ENCODE measurements around the gene CCDC177. TPM values are rescaled to one million over a fixed set of nuclear protein-coding genes. Genes with fewer than 3 reads are reported as not detected.

Gene CCDC177
- polyA plus RNA-seq, 3 donors = not detected

DNA sequence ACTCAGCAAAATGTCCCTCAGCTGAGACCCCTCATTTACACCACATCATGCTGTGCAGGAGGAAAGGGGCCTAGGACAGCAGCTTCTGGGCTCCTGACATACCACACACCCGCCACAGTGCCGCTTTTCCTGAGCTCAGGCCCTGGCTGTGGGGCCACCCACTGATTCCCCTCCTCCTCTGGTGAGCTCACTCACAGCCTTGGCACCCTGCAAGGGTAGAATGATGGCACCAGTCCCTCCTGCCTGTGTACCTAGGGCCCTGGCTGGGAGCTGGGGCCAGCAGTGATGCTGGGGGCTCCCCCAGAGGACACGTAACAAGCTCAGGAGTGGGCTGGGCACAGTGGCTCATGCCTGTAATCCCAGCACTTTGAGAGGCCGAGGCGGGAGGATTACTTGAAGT, 45.7 kb downstream of the CCDC177 start:
- Mint-ChIP-seq H3K9me3 (no peaks in the 10 kb centered on the region), H3K36me3 (no peaks in the 10 kb centered on the region), H3K4me3 (no peak overlapping the region), H3K4me1 (no peaks in the 10 kb centered on the region), H3K27me3 (ENCODE audit: low read depth in 3 of 3) (peaks cover 9 to 11% (median 11%) of the 10 kb centered on the region in 3 donors), H3K27ac (peak overlapping the region in 1 of 7 donors; percentile 6)
- H3K27ac ChIP-seq (ENCODE audit: low read depth in 1 of 2, low read length in 2 of 2) = no peak overlapping the region
- no peaks in the 10 kb centered on the region for H3K36me3 ChIP-seq (replicated peaks in 1 of 2; ENCODE audit: control insufficient read depth in 1 of 2, insufficient read depth in 2 of 2, low read length in 2 of 2)
- H4K20me1 ChIP-seq (ENCODE audit: insufficient read depth, low read length) = no peaks in the 10 kb centered on the region
- H2AFZ ChIP-seq (ENCODE audit: insufficient read depth, low read depth, low read length, poor library complexity, severe bottlenecking) = no peak overlapping the region
- H3K9me3 ChIP-seq (replicated peaks in 1 of 2; ENCODE audit: control insufficient read depth in 1 of 2, insufficient read depth in 1 of 2, low read length in 2 of 2) = no peaks in the 10 kb centered on the region
- H3K4me2 ChIP-seq (replicated peaks; ENCODE audit: extremely low read depth, low read length, poor library complexity, severe bottlenecking) = no peak overlapping the region
- H3K27me3 ChIP-seq (ENCODE audit: control insufficient read depth in 2 of 2, insufficient read depth in 2 of 2, low read length in 2 of 2) = no peaks in the 10 kb centered on the region
- H3K79me2 ChIP-seq (ENCODE audit: insufficient read depth, low read length) = no peaks in the 10 kb centered on the region
- H3K4me1 ChIP-seq (ENCODE audit: control insufficient read depth in 1 of 2, insufficient read depth in 2 of 2, low read length in 2 of 2) = no peaks in the 10 kb centered on the region
- intact Hi-C loops (cut with micrococcal nuclease) = no loop called here
- H3K9ac ChIP-seq (ENCODE audit: insufficient read depth, low read length, poor library complexity, severe bottlenecking) = no peak overlapping the region
- H3K4me3 ChIP-seq (replicated peaks in 1 of 3; ENCODE audit: low read depth in 2 of 3, low read length in 3 of 3) = no peak overlapping the region
- DNase-seq = no peak
- WGBS (ENCODE audit: insufficient coverage) = 88% methylated on average over 1 of the region's 5 CpGs
- TF ChIP-seq, protein P1, sequence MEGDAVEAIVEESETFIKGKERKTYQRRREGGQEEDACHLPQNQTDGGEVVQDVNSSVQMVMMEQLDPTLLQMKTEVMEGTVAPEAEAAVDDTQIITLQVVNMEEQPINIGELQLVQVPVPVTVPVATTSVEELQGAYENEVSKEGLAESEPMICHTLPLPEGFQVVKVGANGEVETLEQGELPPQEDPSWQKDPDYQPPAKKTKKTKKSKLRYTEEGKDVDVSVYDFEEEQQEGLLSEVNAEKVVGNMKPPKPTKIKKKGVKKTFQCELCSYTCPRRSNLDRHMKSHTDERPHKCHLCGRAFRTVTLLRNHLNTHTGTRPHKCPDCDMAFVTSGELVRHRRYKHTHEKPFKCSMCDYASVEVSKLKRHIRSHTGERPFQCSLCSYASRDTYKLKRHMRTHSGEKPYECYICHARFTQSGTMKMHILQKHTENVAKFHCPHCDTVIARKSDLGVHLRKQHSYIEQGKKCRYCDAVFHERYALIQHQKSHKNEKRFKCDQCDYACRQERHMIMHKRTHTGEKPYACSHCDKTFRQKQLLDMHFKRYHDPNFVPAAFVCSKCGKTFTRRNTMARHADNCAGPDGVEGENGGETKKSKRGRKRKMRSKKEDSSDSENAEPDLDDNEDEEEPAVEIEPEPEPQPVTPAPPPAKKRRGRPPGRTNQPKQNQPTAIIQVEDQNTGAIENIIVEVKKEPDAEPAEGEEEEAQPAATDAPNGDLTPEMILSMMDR (IDR thresholded peaks at IDR 0.05) = no peak

DNA sequence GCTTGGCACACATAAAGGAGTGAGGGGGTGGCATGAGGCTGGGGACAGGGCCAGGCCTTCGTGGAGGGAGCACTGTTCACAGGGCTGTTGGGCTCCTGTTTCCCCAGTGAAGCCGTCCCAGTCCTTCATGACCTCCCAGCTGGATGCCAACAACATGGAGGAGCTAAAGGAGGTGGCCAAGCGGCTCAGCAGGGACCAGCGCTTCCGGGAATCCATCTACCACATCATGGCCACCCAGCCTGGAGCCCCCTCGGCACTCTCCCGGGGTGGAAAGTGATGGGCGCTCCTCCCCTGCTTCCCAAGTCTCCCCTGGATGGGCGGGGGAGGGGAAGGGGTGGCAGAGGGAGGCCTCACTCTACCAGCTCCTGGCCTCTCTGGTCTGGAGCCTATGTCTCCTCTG, 46.5 kb downstream of the CCDC177 start:
- no peaks in the 10 kb centered on the region for H3K36me3 Mint-ChIP-seq
- Histone ChIP-seq H3K4me1 (ENCODE audit: control insufficient read depth in 1 of 2, insufficient read depth in 2 of 2, low read length in 2 of 2) (no peaks in the 10 kb centered on the region), H2AFZ (ENCODE audit: insufficient read depth, low read depth, low read length, poor library complexity, severe bottlenecking) (no peak overlapping the region), H3K27ac (ENCODE audit: low read depth in 1 of 2, low read length in 2 of 2) (no peak overlapping the region), H3K9me3 (replicated peaks in 1 of 2; ENCODE audit: control insufficient read depth in 1 of 2, insufficient read depth in 1 of 2, low read length in 2 of 2) (no peaks in the 10 kb centered on the region), H3K4me3 (replicated peaks in 1 of 3; ENCODE audit: low read depth in 2 of 3, low read length in 3 of 3) (no peak overlapping the region), H3K79me2 (ENCODE audit: insufficient read depth, low read length) (no peaks in the 10 kb centered on the region), H3K27me3 (ENCODE audit: control insufficient read depth in 2 of 2, insufficient read depth in 2 of 2, low read length in 2 of 2) (no peaks in the 10 kb centered on the region), H3K36me3 (replicated peaks in 1 of 2; ENCODE audit: control insufficient read depth in 1 of 2, insufficient read depth in 2 of 2, low read length in 2 of 2) (no peaks in the 10 kb centered on the region), H4K20me1 (ENCODE audit: insufficient read depth, low read length) (no peaks in the 10 kb centered on the region), H3K4me2 (replicated peaks; ENCODE audit: extremely low read depth, low read length, poor library complexity, severe bottlenecking) (no peak overlapping the region), H3K9ac (ENCODE audit: insufficient read depth, low read length, poor library complexity, severe bottlenecking) (no peak overlapping the region)
- H3K27ac Mint-ChIP-seq = no peak overlapping the region
- H3K27me3 Mint-ChIP-seq (ENCODE audit: low read depth in 3 of 3) = peaks cover 5 to 7% (median 7%) of the 10 kb centered on the region in 3 donors
- WGBS (ENCODE audit: insufficient coverage) = 93% methylated on average over 2 of the region's 9 CpGs
- intact Hi-C loops (cut with micrococcal nuclease) = no loop called here
- TF ChIP-seq, protein P1 (IDR thresholded peaks at IDR 0.05) = no peak
- H3K9me3 Mint-ChIP-seq = no peaks in the 10 kb centered on the region
- no peak for DNase-seq
- H3K4me3 Mint-ChIP-seq = no peak overlapping the region
- H3K4me1 Mint-ChIP-seq = no peaks in the 10 kb centered on the region
